GM18499 (cell line): ENCODE data around the gene GBX2.

Experiments used
- ATAC-seq: cut with Tn5 transposase; IDR thresholded peaks from one replicate; pipeline ENCODE4 v1.9.1; 2021; ENCODE audit warnings: moderate number of reproducible peaks; ENCODE audit not compliant: insufficient read depth, unreplicated experiment

The GBX2 gene

DNA sequence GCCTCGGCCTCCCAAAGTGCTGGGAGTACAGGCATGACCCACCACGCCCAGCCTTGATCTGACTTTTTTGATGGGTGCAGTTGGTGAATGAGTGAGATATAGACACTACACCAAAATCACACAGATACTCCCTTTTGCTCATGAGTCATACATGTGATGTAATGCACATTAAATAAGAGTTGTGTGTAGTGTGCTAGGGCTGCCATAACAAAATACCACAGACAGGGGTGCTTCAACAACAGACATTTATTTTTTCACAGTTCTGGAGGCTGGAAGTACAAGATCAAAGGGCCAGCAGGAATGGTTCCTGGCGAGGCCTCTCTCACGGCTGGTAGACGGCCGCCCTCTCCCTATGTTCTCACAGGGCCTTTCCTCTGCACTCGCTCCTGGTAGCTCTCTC, 46.6 kb downstream of the GBX2 start:
- ATAC-seq: no peak

GRCh38 chr2:236120829-236121228, 47.4 kb downstream of the GBX2 start:
- ATAC-seq: no peak

- ATAC-seq: no peak
Observed at GRCh38 chr2:236120141-236120601, 48.0 kb downstream of the GBX2 start.

GRCh38 chr2:236119476-236119875, 48.7 kb downstream of the GBX2 start:
- no peak for ATAC-seq

DNA sequence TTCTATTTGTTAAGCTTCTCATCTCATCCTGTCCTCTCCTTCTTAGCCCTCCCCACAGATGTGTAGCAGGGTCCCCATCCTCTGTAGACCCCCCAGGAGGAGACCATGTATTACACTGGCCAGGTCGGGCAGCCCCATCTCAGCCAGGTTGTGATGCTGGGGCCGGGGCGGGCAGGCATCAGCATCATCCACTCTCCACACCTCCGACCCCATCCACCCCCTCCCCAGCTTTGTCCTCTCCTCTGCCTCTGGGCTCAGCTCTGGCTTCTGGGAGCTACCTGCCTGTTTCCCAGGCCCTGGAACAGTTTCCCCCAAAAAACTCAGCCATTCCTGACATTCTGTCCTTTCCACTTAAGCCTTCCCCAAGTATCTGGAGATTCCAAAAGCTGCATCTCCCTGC, 49.2 kb downstream of the GBX2 start:
- ATAC-seq: no peak

DNA sequence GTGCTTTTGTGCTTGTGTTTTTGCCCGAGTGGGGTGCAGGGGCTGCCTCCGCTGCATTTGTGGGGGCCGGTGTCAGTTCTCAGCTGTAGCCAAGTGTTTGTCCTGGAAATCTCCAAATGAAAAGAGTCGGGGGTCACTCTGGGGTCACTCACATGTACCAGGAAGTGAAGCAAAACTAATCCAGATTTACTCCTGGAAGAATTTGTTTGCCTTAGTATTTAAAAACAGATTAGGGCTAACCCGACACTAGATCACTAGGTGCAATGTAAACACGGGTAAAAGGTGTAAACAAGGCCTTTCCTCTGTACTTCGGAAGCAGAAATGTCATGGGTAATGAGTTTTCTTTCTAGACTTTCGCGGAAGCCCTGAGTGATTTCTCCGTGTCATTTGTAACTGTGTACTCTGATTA, 50.3 kb downstream of the GBX2 start:
- no peak for ATAC-seq

DNA sequence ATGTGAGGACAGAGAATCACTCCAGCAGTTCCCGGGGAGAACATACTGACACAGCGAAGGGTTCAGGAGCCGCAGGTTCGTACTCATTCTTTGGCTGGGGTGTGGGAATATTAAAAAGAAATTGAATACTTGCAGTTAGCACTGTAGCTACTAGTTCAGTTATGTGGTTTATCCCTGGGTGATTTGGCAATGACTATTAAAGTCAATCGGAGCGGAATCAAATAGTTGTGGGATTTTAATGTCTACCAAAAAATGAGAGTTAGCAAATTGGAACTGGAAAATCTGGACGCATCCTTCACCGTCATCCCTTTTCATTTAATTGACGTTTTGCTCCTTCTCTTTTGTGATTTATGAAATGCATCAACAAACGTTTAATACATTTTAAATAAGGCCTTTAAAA, 50.8 kb downstream of the GBX2 start:
- ATAC-seq: no peak
